Ishikawa (cell line): ENCODE results near the gene IZUMO1.

Source experiments
- CEBPB ChIP-seq: IDR thresholded peaks from 2 replicates; pipeline ENCODE4 v1.6.1; 2012
- CREB1 ChIP-seq: IDR thresholded peaks from 2 replicates; pipeline ENCODE4 v1.6.1; 2012; ENCODE audit warnings: low read depth
- EGR1 ChIP-seq: IDR thresholded peaks from 2 replicates; pipeline ENCODE4 v1.6.1; 2012
- EP300 ChIP-seq: IDR thresholded peaks from 2 replicates; pipeline ENCODE4 v1.6.1; 2012; ENCODE audit warnings: borderline replicate concordance
- FOXM1 ChIP-seq: IDR thresholded peaks from 2 replicates; pipeline ENCODE4 v1.6.1; 2012; ENCODE audit warnings: low read depth, borderline replicate concordance
- MAX ChIP-seq: IDR thresholded peaks from 2 replicates; pipeline ENCODE4 v1.6.1; 2012
- NFIC ChIP-seq: IDR thresholded peaks from 2 replicates; pipeline ENCODE4 v1.6.1; 2012
- RAD21 ChIP-seq: IDR thresholded peaks from 2 replicates; pipeline ENCODE4 v1.6.1; 2012; ENCODE audit warnings: low read depth
- TAF1 ChIP-seq: IDR thresholded peaks from 2 replicates; pipeline ENCODE4 v1.6.1; 2012; ENCODE audit warnings: low read depth, mild to moderate bottlenecking
- TCF12 ChIP-seq: IDR thresholded peaks from 2 replicates; pipeline ENCODE4 v1.6.1; 2012; ENCODE audit warnings: low read depth
- TEAD4 ChIP-seq: IDR thresholded peaks from 2 replicates; pipeline ENCODE4 v1.6.1; 2012
- YY1 ChIP-seq: IDR thresholded peaks from 2 replicates; pipeline ENCODE4 v1.6.1; 2012; ENCODE audit warnings: low read depth
- ZBTB7A ChIP-seq: IDR thresholded peaks from 2 replicates; pipeline ENCODE4 v1.6.1; 2012; ENCODE audit warnings: low read depth
- TF ChIP-seq, protein P1 (sequence below): IDR thresholded peaks from 2 replicates; pipeline ENCODE4 v1.6.1; 2012; ENCODE audit warnings: low read depth, mild to moderate bottlenecking
- TF ChIP-seq, protein P2 (sequence below): IDR thresholded peaks from 2 replicates; pipeline ENCODE4 v1.6.1; 2012

IZUMO1 gene

DNA sequence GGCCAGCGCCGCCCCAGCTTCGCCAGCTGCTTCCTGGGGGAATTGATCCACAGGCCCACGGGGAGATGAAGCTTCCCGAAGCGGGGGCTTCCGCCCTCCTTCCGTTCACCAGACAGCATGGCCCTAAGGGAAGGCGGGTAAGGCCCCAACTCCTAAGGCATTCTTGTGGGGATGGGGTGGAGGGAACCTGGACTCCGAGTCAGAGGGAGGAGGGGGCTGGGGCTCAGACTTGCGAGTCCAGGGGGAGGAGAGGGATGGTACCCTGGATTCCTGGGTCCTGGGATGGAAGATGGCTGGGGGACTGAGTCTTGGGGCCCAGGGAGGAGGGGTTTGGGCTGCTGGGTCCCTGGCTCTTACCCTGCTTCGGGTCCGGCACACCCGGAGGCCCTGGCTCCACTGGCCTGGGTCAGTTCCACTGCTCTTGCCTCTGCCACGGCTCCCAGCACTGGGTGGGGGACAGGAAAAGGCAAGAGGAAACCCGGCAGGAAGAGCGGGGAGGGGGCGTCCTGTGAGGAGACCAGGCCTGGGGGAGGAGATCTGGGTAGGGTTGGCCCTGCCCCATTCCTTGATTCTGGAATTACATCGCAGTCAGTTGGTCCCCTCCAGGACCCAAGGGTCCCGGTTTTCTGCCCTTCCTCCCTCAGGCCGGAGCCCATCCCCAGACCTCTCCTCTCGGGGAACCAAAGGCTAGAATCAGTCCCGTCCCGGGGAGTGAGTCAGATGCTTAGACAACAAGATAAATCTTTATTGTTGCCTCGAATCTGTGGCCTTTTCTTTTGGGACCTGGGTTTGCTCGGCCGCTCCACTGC, 6.3 kb downstream of the IZUMO1 start, which contains the start of gene RASIP1:
TSS of gene RASIP1 (minus strand) at position 447 of the 809 bp plus-strand sequence. CDS start at position 119, 328 bp downstream.
- TF ChIP-seq CEBPB (no peak), YY1 (no peak), TEAD4 (no peak), TAF1 (no peak), NFIC (no peak), RAD21 (no peak), CREB1 (no peak), MAX (no peak)
- TF ChIP-seq, protein P1, sequence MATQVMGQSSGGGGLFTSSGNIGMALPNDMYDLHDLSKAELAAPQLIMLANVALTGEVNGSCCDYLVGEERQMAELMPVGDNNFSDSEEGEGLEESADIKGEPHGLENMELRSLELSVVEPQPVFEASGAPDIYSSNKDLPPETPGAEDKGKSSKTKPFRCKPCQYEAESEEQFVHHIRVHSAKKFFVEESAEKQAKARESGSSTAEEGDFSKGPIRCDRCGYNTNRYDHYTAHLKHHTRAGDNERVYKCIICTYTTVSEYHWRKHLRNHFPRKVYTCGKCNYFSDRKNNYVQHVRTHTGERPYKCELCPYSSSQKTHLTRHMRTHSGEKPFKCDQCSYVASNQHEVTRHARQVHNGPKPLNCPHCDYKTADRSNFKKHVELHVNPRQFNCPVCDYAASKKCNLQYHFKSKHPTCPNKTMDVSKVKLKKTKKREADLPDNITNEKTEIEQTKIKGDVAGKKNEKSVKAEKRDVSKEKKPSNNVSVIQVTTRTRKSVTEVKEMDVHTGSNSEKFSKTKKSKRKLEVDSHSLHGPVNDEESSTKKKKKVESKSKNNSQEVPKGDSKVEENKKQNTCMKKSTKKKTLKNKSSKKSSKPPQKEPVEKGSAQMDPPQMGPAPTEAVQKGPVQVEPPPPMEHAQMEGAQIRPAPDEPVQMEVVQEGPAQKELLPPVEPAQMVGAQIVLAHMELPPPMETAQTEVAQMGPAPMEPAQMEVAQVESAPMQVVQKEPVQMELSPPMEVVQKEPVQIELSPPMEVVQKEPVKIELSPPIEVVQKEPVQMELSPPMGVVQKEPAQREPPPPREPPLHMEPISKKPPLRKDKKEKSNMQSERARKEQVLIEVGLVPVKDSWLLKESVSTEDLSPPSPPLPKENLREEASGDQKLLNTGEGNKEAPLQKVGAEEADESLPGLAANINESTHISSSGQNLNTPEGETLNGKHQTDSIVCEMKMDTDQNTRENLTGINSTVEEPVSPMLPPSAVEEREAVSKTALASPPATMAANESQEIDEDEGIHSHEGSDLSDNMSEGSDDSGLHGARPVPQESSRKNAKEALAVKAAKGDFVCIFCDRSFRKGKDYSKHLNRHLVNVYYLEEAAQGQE: no peak

DNA sequence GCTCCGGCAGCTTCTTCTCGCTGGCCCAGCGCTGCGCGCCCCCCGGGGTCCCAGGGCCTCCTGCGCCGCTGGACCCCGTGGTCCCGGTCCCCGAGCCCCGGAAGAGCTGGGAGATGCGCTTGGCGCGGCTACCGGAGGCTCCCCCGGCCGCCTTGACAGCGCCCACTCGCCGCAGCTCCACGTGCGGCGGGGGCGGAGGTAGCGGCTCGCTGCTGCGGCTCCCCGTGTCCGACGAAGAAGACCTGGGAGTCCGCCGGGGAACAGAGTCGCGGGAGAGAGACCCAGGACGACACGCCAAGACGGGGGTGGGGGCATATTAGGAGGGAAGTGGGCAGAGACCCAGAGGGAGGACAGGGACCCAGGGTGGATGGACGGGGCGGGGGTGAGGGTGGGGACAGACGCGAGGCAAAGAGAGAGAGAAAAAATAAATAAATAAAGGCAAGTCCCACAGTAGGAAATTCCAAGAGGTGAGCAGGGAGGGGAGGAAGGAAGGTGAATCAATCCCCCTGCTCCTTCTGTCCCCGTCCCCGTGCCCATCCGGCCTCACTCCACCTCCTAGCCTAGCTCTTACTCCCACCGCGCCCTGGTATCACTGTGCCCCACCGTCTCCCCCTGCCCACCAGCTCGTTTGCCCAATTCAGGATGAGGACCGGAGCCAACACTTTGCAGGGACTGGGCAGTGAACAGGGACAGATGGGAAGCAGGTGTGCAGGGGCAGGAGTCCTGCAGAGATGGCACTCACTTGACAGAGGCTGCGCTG, 7.1 kb downstream of the IZUMO1 start:
- no peak for TF ChIP-seq RAD21
- TF ChIP-seq ZBTB7A: peak; percentile 69; the same call in 1 of the 2 replicates

- TF ChIP-seq MAX (peak; percentile 98), ZBTB7A (no peak), EP300 (no peak), EGR1 (no peak), RAD21 (peak; percentile 11; the same call in 1 of the 2 replicates), CREB1 (no peak), CEBPB (no peak), NFIC (no peak), FOXM1 (no peak), TCF12 (peak; percentile 40; the same call in 1 of the 2 replicates), TEAD4 (no peak), TAF1 (no peak), YY1 (no peak)
- TF ChIP-seq, protein P1: no peak
- TF ChIP-seq, protein P2, sequence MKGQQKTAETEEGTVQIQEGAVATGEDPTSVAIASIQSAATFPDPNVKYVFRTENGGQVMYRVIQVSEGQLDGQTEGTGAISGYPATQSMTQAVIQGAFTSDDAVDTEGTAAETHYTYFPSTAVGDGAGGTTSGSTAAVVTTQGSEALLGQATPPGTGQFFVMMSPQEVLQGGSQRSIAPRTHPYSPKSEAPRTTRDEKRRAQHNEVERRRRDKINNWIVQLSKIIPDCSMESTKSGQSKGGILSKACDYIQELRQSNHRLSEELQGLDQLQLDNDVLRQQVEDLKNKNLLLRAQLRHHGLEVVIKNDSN: no peak
These were observed 7.9 kb downstream of the IZUMO1 start for GRCh38 chr19:48738557-48739403.

DNA sequence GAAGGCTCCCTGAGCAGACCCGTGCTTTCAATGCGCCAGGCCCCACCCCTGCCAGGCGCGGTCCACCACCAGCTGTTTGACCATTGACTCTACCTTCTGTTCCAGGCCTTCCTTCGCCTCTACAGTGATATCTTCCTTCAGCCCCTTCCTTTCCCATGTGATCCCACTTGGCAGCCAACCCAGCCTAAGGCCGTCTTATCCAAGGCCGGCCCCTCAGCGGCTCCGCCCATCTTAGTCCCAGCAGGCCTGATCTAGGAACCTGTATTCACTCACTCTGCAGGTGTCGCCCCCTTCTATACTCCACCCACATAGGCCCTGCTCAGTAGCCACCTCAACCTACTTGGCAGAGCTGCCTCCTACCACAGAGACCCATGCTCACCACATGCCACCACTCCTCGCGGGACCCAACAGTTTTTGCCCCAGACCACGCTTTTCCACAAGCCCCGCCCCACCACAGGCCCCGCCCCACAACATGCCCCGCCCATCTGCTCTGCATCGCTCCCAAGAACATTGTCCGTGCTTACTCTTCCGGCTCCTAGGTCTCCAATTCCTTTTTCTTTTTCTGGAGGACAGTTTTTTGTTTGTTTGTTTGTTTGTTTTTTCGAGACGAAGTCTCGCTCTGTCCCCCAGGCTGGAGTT, 9.2 kb downstream of the IZUMO1 start:
- no peak for TF ChIP-seq FOXM1
- no peak for TF ChIP-seq MAX
- no peak for TF ChIP-seq ZBTB7A
- TF ChIP-seq, protein P1: no peak
- TF ChIP-seq EGR1: no peak
- TF ChIP-seq, protein P2: no peak
- no peak for TF ChIP-seq TCF12
- TF ChIP-seq EP300: no peak
- TF ChIP-seq CREB1: no peak
- TF ChIP-seq CEBPB: no peak
- TF ChIP-seq RAD21: no peak
